ENCODE data around the gene RNPEP.

The RNPEP gene

GRCh38 chr1:202005958-202006357 lies 23.5 kb downstream of the RNPEP start:
- peaks cover 27% of the 10 kb centered on the region for H3K36me3 ChIP-seq (ENCODE audit: control insufficient read depth, low read length)
- H3K79me2 ChIP-seq (ENCODE audit: control insufficient read depth, low read length), result no peaks in the 10 kb centered on the region
- H3K4me2 ChIP-seq (ENCODE audit: low read length), result no peak overlapping the region
- no peak for TF ChIP-seq EZH2phosphoT487 (IDR thresholded peaks at IDR 0.05; ENCODE audit: borderline replicate concordance, low read length)
- no peak for TF ChIP-seq CTCF (IDR thresholded peaks at IDR 0.05; ENCODE audit: low read depth, low read length, poor library complexity, severe bottlenecking)
- no peak overlapping the region for H3K27ac ChIP-seq (ENCODE audit: low read depth, low read length)
- no peaks in the 10 kb centered on the region for H3K9me3 ChIP-seq (ENCODE audit: control insufficient read depth, insufficient read depth, low read length)
- no peak overlapping the region for H3K4me3 ChIP-seq (ENCODE audit: low read length)
- H3K4me1 ChIP-seq (ENCODE audit: control insufficient read depth, low read length), result peaks cover 10% of the 10 kb centered on the region
- no peaks in the 10 kb centered on the region for H3K27me3 ChIP-seq (ENCODE audit: control insufficient read depth, low read length)
- H3K9me2 ChIP-seq (replicated peaks; ENCODE audit: control insufficient read depth, low read length), result no peaks in the 10 kb centered on the region
- H4K20me1 ChIP-seq (ENCODE audit: control insufficient read depth, insufficient read depth, low read depth, low read length), result 0 out of 2 replicates have a peak, but pooled peaks cover 3% of the 10 kb centered on the region
- no peaks in the 10 kb centered on the region for H3F3A ChIP-seq (ENCODE audit: control insufficient read depth, insufficient read depth)

GRCh38 chr1:202007304-202007703 lies 24.9 kb downstream of the RNPEP start:
- no peaks in the 10 kb centered on the region for H3F3A ChIP-seq (ENCODE audit: control insufficient read depth, insufficient read depth)
- H3K9me3 ChIP-seq (ENCODE audit: control insufficient read depth, insufficient read depth, low read length), result no peaks in the 10 kb centered on the region
- peaks cover 10% of the 10 kb centered on the region for H3K4me1 ChIP-seq (ENCODE audit: control insufficient read depth, low read length)
- H3K9me2 ChIP-seq (replicated peaks; ENCODE audit: control insufficient read depth, low read length), result no peaks in the 10 kb centered on the region
- TF ChIP-seq EZH2phosphoT487 (IDR thresholded peaks at IDR 0.05; ENCODE audit: borderline replicate concordance, low read length), result no peak
- TF ChIP-seq CTCF (IDR thresholded peaks at IDR 0.05; ENCODE audit: low read depth, low read length, poor library complexity, severe bottlenecking), result no peak
- H3K27ac ChIP-seq (ENCODE audit: low read depth, low read length), result no peak overlapping the region
- H4K20me1 ChIP-seq (ENCODE audit: control insufficient read depth, insufficient read depth, low read depth, low read length), result 0 out of 2 replicates have a peak, but pooled peaks cover 3% of the 10 kb centered on the region
- no peak overlapping the region for H3K4me3 ChIP-seq (ENCODE audit: low read length)
- H3K36me3 ChIP-seq (ENCODE audit: control insufficient read depth, low read length), result peaks cover 27% of the 10 kb centered on the region
- H3K4me2 ChIP-seq (ENCODE audit: low read length), result no peak overlapping the region
- no peaks in the 10 kb centered on the region for H3K27me3 ChIP-seq (ENCODE audit: control insufficient read depth, low read length)
- no peaks in the 10 kb centered on the region for H3K79me2 ChIP-seq (ENCODE audit: control insufficient read depth, low read length)

DNA sequence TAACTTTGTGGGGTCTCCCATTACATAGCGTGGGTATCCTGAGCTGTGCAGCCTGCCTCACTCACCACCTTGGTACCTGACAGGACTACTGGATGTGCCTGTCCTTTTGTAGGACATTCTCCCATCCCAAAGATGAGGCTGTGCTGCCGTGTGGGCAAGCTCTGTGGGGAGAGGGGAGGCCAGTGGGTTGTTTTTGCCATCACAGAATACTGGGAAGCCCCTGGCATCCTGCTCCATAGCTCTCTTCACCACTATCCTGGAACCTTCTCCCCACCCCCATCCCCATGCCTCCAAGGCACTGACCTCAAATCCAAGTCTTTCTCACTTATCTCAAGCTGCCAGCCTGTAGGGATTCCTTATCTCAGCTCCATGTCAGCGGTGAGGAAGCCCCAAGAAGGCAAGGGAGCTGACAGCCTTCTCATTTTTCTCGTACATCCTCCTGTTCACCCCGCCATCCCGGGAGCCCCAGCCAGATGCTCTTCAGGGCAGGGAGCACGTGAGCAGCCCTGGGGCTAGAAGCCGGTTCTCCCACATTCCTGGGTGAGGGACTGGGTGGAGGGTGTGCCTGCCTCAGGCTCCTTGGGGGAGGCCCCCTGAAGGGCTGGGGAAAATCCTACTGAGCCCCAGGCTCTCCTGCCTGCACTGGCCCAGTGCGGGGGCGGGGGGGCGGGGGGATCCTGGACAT lies 25.5 kb downstream of the RNPEP start:
- H3K9me2 ChIP-seq (replicated peaks; ENCODE audit: control insufficient read depth, low read length), result no peaks in the 10 kb centered on the region
- no peak overlapping the region for H3K4me3 ChIP-seq (ENCODE audit: low read length)
- H3K27me3 ChIP-seq (ENCODE audit: control insufficient read depth, low read length), result no peaks in the 10 kb centered on the region
- no peak overlapping the region for H3K27ac ChIP-seq (ENCODE audit: low read depth, low read length)
- no peak overlapping the region for H3K4me2 ChIP-seq (ENCODE audit: low read length)
- peaks cover 24% of the 10 kb centered on the region for H3K36me3 ChIP-seq (ENCODE audit: control insufficient read depth, low read length)
- no peaks in the 10 kb centered on the region for H3F3A ChIP-seq (ENCODE audit: control insufficient read depth, insufficient read depth)
- TF ChIP-seq CTCF (IDR thresholded peaks at IDR 0.05; ENCODE audit: low read depth, low read length, poor library complexity, severe bottlenecking), result no peak
- TF ChIP-seq EZH2phosphoT487 (IDR thresholded peaks at IDR 0.05; ENCODE audit: borderline replicate concordance, low read length), result no peak
- peaks cover 10% of the 10 kb centered on the region for H3K4me1 ChIP-seq (ENCODE audit: control insufficient read depth, low read length)
- H3K9me3 ChIP-seq (ENCODE audit: control insufficient read depth, insufficient read depth, low read length), result no peaks in the 10 kb centered on the region
- H3K79me2 ChIP-seq (ENCODE audit: control insufficient read depth, low read length), result no peaks in the 10 kb centered on the region
- H4K20me1 ChIP-seq (ENCODE audit: control insufficient read depth, insufficient read depth, low read depth, low read length), result 0 out of 2 replicates have a peak, but pooled peaks cover 3% of the 10 kb centered on the region

Data from DOHH2 (cell line).